H1 (cell line): ENCODE measurements around the gene FANCM. TPM values are rescaled to one million over a fixed set of nuclear protein-coding genes. Genes with fewer than 3 reads are reported as not detected.

Source experiments
- CTCF ChIA-PET: fragments of 300-600 bp; sonication (Branson Sonifier 250); formaldehyde crosslinking; loops from one replicate; lab custom pipeline; 2021; ENCODE audit not compliant: partially characterized antibody; lab: Charles Lee
- POLR2A ChIA-PET: fragments of 300-600 bp; sonication (Branson Sonifier 250); formaldehyde crosslinking; loops from one replicate; lab custom pipeline; 2021; ENCODE audit warnings: inconsistent platforms; ENCODE audit not compliant: partially characterized antibody; lab: Charles Lee
- DNase-seq, 2 experiments: peaks; one replicate each; pipeline versions ENCODE4 v3.0.0 to v3.0.0-alpha.2; 2010 to 2022; ENCODE audit warnings: low spot score in 2 of 2, low read depth in 1 of 2, mixed read lengths in 1 of 2
- FAIRE-seq: peaks from 2 replicates; lab custom pipeline; 2011; peaks lifted over from hg19 to GRCh38; lab: Jason Lieb, UNC
- H2AFZ ChIP-seq: 2 replicates; pipeline ENCODE4 v1.8.1; 2012; ENCODE audit warnings: low read length, inconsistent platforms
- H2AK5ac ChIP-seq: 2 replicates; pipeline ENCODE4 v1.6.1; 2013; ENCODE audit warnings: low read depth, low read length
- H2BK120ac ChIP-seq: replicated peaks from 2 replicates; pipeline ENCODE3; 2013; ENCODE audit warnings: low read depth, low read length, inconsistent platforms
- H2BK12ac ChIP-seq: 2 replicates; pipeline ENCODE4 v1.6.1; 2013; ENCODE audit warnings: low read depth, low read length
- H2BK15ac ChIP-seq: 2 replicates; pipeline ENCODE4 v1.6.1; 2013; ENCODE audit warnings: low read length
- H2BK20ac ChIP-seq: 2 replicates; pipeline ENCODE4 v1.6.1; 2013; ENCODE audit warnings: low read length
- H2BK5ac ChIP-seq: 2 replicates; pipeline ENCODE4 v1.6.1; 2013; ENCODE audit warnings: low read depth, low read length
- H3K14ac ChIP-seq: 2 replicates; pipeline ENCODE4 v1.6.1; 2013; ENCODE audit warnings: inconsistent platforms; ENCODE audit not compliant: insufficient read length
- H3K18ac ChIP-seq: 2 replicates; pipeline ENCODE4 v1.6.1; 2013; ENCODE audit warnings: low read length; ENCODE audit errors: extremely low read depth
- H3K23ac ChIP-seq: 2 replicates; pipeline ENCODE4 v1.6.1; 2013; ENCODE audit warnings: inconsistent platforms; ENCODE audit not compliant: insufficient read length
- H3K23me2 ChIP-seq: 2 replicates; pipeline ENCODE4 v1.6.1; 2013; ENCODE audit warnings: low read depth, low read length
- H3K27ac ChIP-seq: 2 replicates; pipeline ENCODE4 v1.6.1; 2011; ENCODE audit warnings: low read depth, low read length, inconsistent platforms
- H3K27me3 ChIP-seq, 4 experiments: replicated peaks in 1 of 4; 1 replicate in 1 of 4; 2 replicates in 3 of 4; pipeline versions ENCODE4 v1.6.1 to v1.8.1; 2011 to 2013; ENCODE audit warnings: low read length in 3 of 4, mild to moderate bottlenecking in 3 of 4, inconsistent platforms in 2 of 4, mixed read lengths in 2 of 4, moderate library complexity in 1 of 4; ENCODE audit not compliant: control insufficient read depth in 3 of 4, insufficient read depth in 3 of 4; ENCODE audit errors: extremely low read depth in 1 of 4
- H3K36me3 ChIP-seq, 4 experiments: 2 replicates each; pipeline versions ENCODE4 v1.6.1 to v1.8.1; 2011 to 2013; ENCODE audit warnings: mild to moderate bottlenecking in 4 of 4, low read length in 3 of 4, moderate library complexity in 2 of 4, control low read depth in 1 of 4, inconsistent platforms in 1 of 4; ENCODE audit not compliant: insufficient read depth in 4 of 4, control insufficient read depth in 2 of 4
- H3K4ac ChIP-seq: replicated peaks from 2 replicates; pipeline ENCODE3; 2013; ENCODE audit warnings: low read length, low read depth, mixed read lengths, inconsistent platforms; ENCODE audit not compliant: insufficient read length
- H3K4me1 ChIP-seq, 4 experiments: replicated peaks in 1 of 4; 1 replicate in 1 of 4; 2 replicates in 3 of 4; pipeline versions ENCODE4 v1.6.1 to v1.8.1; 2011 to 2013; ENCODE audit warnings: low read length in 3 of 4, inconsistent platforms in 2 of 4, mixed read lengths in 1 of 4; ENCODE audit not compliant: insufficient read depth in 4 of 4, control insufficient read depth in 3 of 4
- H3K4me2 ChIP-seq, 2 experiments: 2 replicates each; pipeline versions ENCODE4 v1.6.1 to v1.8.1; 2011 to 2013; ENCODE audit warnings: low read depth in 2 of 2, low read length in 2 of 2, control low read depth in 1 of 2, inconsistent platforms in 1 of 2, mild to moderate bottlenecking in 1 of 2; ENCODE audit not compliant: insufficient read depth in 1 of 2
- H3K4me3 ChIP-seq, 4 experiments: fragments of 200-600, 300-600 bp in 1 of 4; sonication (generic), shearing (Covaris generic), sonication (Bioruptor Twin) in 1 of 4; 2 replicates each; pipeline versions ENCODE4 v1.5.1 to v1.8.1; 2011 to 2016; ENCODE audit warnings: low read length in 4 of 4, low read depth in 3 of 4, control low read depth in 2 of 4, inconsistent platforms in 2 of 4, mild to moderate bottlenecking in 2 of 4, mixed read lengths in 1 of 4, moderate library complexity in 1 of 4; ENCODE audit not compliant: insufficient read depth in 2 of 4; ENCODE audit errors: extremely low read depth in 1 of 4
- H3K56ac ChIP-seq: replicated peaks from 2 replicates; pipeline ENCODE3; 2013; ENCODE audit warnings: low read depth, mild to moderate bottlenecking, mixed read lengths, low read length, inconsistent platforms; ENCODE audit not compliant: insufficient read length
- H3K79me1 ChIP-seq: 2 replicates; pipeline ENCODE4 v1.6.1; 2013; ENCODE audit warnings: low read depth, low read length, control low read depth
- H3K79me2 ChIP-seq, 2 experiments: 2 replicates each; pipeline versions ENCODE4 v1.6.1 to v1.8.1; 2012 to 2013; ENCODE audit warnings: low read length in 2 of 2, mild to moderate bottlenecking in 2 of 2, inconsistent platforms in 1 of 2; ENCODE audit not compliant: insufficient read depth in 2 of 2, control insufficient read depth in 1 of 2
- H3K9ac ChIP-seq, 4 experiments: replicated peaks in 1 of 4; 1 replicate in 1 of 4; 2 replicates in 3 of 4; pipeline versions ENCODE4 v1.6.1 to v1.8.1; 2011 to 2013; ENCODE audit warnings: low read depth in 3 of 4, low read length in 3 of 4, control low read depth in 2 of 4, mild to moderate bottlenecking in 2 of 4, moderate library complexity in 2 of 4, inconsistent platforms in 1 of 4; ENCODE audit errors: extremely low read depth in 1 of 4
- H3K9me3 ChIP-seq, 2 experiments: 2 replicates each; pipeline versions ENCODE4 v1.6.1 to v1.8.1; 2012 to 2013; ENCODE audit warnings: mild to moderate bottlenecking in 2 of 2, moderate library complexity in 2 of 2, control low read depth in 1 of 2, inconsistent platforms in 1 of 2, low read depth in 1 of 2, low read length in 1 of 2, mixed read lengths in 1 of 2; ENCODE audit not compliant: insufficient read depth in 2 of 2
- H4K20me1 ChIP-seq, 2 experiments: replicated peaks in 1 of 2; 2 replicates each; pipeline versions ENCODE3 to v1.8.1; 2011 to 2013; ENCODE audit warnings: inconsistent platforms in 2 of 2, low read length in 2 of 2, mild to moderate bottlenecking in 1 of 2; ENCODE audit not compliant: insufficient read depth in 2 of 2, control insufficient read depth in 1 of 2
- H4K5ac ChIP-seq: 2 replicates; pipeline ENCODE4 v1.6.1; 2013; ENCODE audit warnings: low read length, low read depth, mixed read lengths, inconsistent platforms; ENCODE audit not compliant: insufficient read length
- H4K8ac ChIP-seq: 2 replicates; pipeline ENCODE4 v1.8.0; 2013; ENCODE audit warnings: mild to moderate bottlenecking, moderate library complexity, low read length, inconsistent platforms; ENCODE audit not compliant: insufficient read depth; ENCODE audit errors: extremely low read depth
- H4K91ac ChIP-seq: replicated peaks from 2 replicates; pipeline ENCODE3; 2013; ENCODE audit warnings: low read length, mixed read lengths, inconsistent platforms; ENCODE audit not compliant: insufficient read length
- BACH1 ChIP-seq: IDR thresholded peaks from 2 replicates; pipeline ENCODE4 v1.6.1; 2012; ENCODE audit warnings: low read length, improper control_type of control experiment
- POLR2AphosphoS5 ChIP-seq: IDR thresholded peaks from 2 replicates; pipeline ENCODE4 v1.6.1; 2011; ENCODE audit warnings: low read depth, low read length
- RNF2 ChIP-seq: fragments of 200-900, 300-1000 bp; sonication (generic); IDR thresholded peaks from 2 replicates; pipeline ENCODE4 v1.7.1; 2016; ENCODE audit warnings: borderline replicate concordance, low read depth, mild to moderate bottlenecking, antibody characterized with exemption, low read length; ENCODE audit not compliant: poor library complexity, severe bottlenecking; ENCODE audit errors: missing control alignments
- SIRT6 ChIP-seq: IDR thresholded peaks from one replicate; pipeline ENCODE4 v1.7.1; 2012; ENCODE audit warnings: low read length, inconsistent platforms
- WGBS, 2 experiments: shearing (Covaris generic) in 1 of 2; methylation state at CpG; one replicate each; pipeline versions ENCODE4 v1.1.6 to v1.1.7; 2013 to 2015; ENCODE audit warnings: low lambda C conversion rate in 2 of 2, mixed read lengths in 2 of 2, inconsistent platforms in 1 of 2, low coverage in 1 of 2, missing lambda C conversion rate in 1 of 2; ENCODE audit not compliant: insufficient replicate concordance in 2 of 2, insufficient coverage in 1 of 2, insufficient read length in 1 of 2; ENCODE audit errors: extremely low coverage in 1 of 2, missing lambda C conversion rate in 1 of 2; 5-methylcytosine and 5-hydroxymethylcytosine counted together
- polyA plus RNA-seq, 7 experiments: library from polyadenylated mRNA; depleted of rRNA in 3 of 7; stranded (reverse) in 5 of 7; unstranded in 2 of 7; fragments of >200 nt in 5 of 7; fragments of 200-250 nt in 2 of 7; gene quantifications; 1 replicate in 5 of 7; 2 replicates in 1 of 7; 4 replicates in 1 of 7; pipeline versions ENCODE4 v1.2.1 to v1.2.3, GENCODE V29; 2011 to 2013; ENCODE audit warnings: missing spikeins in 2 of 7, mixed read lengths in 2 of 7
- total RNA-seq: library from RNA; stranded (reverse); fragmentation: NEBNext Ultra II Directional; extraction: Animal tissue kit (Norgen Biotek cat#: 25700); gene quantifications from 2 replicates; pipeline ENCODE4 v1.2.1, GENCODE V29; 2021

The FANCM gene
- total and polyA plus RNA-seq, 2 of the 8 experiments (the other 6 are each of a cell fraction or from before 2014, with no cell fraction given): 3.2 to 10.5 TPM

- Histone ChIP-seq H4K20me1 (peaks cover 7 to 12% of the 10 kb centered on the region in 2 experiments), H3K4me3 (no peak overlapping the region), H4K5ac (no peak overlapping the region), H4K91ac (no peak overlapping the region), H3K23ac (no peak overlapping the region), H3K4ac (no peak overlapping the region), H2BK20ac (no peak overlapping the region), H3K36me3 (peaks cover 3 to 18% (median 10%) of the 10 kb centered on the region in 4 experiments; a peak in 7 of 8 replicates), H3K9me3 (no peaks in the 10 kb centered on the region), H3K4me2 (no peak overlapping the region), H3K9ac (no peak overlapping the region), H2BK15ac (no peak overlapping the region), H3K79me2 (peaks cover 17 to 84% of the 10 kb centered on the region in 2 experiments), H2AFZ (no peak overlapping the region), H2BK5ac (no peak overlapping the region), H2BK120ac (no peak overlapping the region), H2BK12ac (no peak overlapping the region), H3K23me2 (no peaks in the 10 kb centered on the region), H3K27ac (no peak overlapping the region), H2AK5ac (no peak overlapping the region), H3K79me1 (no peaks in the 10 kb centered on the region; the same call in none of the 2 replicates), H4K8ac (no peak overlapping the region), H3K14ac (no peak overlapping the region), H3K56ac (no peak overlapping the region), H3K4me1 (0 out of 7 replicates have a peak, but pooled peaks cover 0 to 2% (median 0%) of the 10 kb centered on the region in 4 experiments), H3K18ac (no peak overlapping the region), H3K27me3 (no peaks in the 10 kb centered on the region)
- no peak for FAIRE-seq
- ChIA-PET POLR2A (interaction anchor here (0.7 to 1.3 kb wide), 2 partner anchors 16 to 176 kb away, joined by 3 read pairs; no protein-coding TSS in a partner anchor), CTCF (no interaction called here)
- no peak for DNase-seq
- 95% methylated on average over 2 of the region's 2 CpGs; no CpG with 5 or more reads in 1 of the 2 experiments for WGBS, 2 experiments
- TF ChIP-seq RNF2 (no peak), SIRT6 (no peak), BACH1 (no peak), POLR2AphosphoS5 (no peak)
These were observed 44.0 kb upstream of the FANCM start for GRCh38 chr14:45091710-45092109.
